Adipose tissue (tissue), 3 donors: ENCODE data around the gene AZIN2. TPM values are rescaled to one million over a fixed set of nuclear protein-coding genes. Genes with fewer than 3 reads are reported as not detected.
"Not testable (repeated sequence)": the region's sequence is repeated elsewhere in the genome, so short reads cannot be mapped to it uniquely, and the experiment has no call there.

Source experiments
- H3K27ac ChIP-seq: one replicate; pipeline ENCODE4 v1.5.1; 2013; ENCODE audit warnings: low read depth, low read length
- WGBS, 3 donors: extraction: QIAGEN DNeasy Blood & Tissue Kit; methylation state at CpG; one replicate each; pipeline ENCODE4 v1.1.7; 2013; 5-methylcytosine and 5-hydroxymethylcytosine counted together
- polyA plus RNA-seq, 3 donors: library from polyadenylated mRNA; stranded (reverse); fragments of 200-250 nt; gene quantifications; one replicate each; pipeline ENCODE4 v1.2.3, GENCODE V29; 2013
- donor health status: healthy with polysubstance abuse.
- donor health status: Bipolar disorder and iron deficiency.
- donor health status: healthy.

AZIN2 gene
- 1 to 10 TPM; 1.2 to 2.5 (median 1.4) TPM for polyA plus RNA-seq

DNA sequence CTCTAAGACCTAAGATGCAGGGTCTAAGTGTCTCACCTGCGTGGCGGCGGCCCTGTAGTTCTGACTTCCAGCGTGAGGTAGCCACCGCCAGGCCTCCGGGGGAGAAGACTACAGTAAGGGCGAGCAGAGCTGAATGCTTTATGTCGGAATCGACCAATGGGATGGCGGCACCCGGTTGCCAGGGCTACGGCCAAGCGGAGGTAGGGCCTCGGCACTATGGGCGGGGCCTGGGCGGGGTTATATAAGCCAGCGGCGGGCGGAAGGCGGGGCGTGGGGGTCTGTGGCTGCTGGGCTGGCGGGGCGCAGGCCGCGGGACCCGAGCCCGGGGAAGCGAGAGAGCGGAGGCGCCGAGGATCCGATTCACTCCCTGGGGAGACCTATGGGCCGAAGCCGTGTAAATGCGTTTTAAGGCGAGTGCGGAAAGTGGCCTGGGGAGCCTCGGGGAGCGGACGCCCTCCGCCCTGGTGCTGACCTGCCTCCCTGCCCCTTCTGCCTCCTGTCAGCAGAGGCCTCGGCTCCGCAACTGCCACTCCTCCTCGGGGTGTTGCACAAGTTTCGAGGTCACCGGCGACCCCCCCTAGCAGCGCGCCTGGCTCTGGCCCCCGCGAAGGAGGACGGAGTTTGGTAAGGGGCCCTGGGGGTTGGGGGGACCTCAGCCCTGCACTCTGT is at the start of gene AZIN2:
Gene AZIN2, plus strand, starts transcription at position 269 of the 669 bp plus-strand sequence. CDS start 1,097 bp downstream, outside the sequence.
- 0 to 1% (median 0%) methylated on average over 43 to 52 of the region's 52 CpGs for WGBS, 3 donors
- H3K27ac ChIP-seq, result no peak within 1 kb of the TSS

DNA sequence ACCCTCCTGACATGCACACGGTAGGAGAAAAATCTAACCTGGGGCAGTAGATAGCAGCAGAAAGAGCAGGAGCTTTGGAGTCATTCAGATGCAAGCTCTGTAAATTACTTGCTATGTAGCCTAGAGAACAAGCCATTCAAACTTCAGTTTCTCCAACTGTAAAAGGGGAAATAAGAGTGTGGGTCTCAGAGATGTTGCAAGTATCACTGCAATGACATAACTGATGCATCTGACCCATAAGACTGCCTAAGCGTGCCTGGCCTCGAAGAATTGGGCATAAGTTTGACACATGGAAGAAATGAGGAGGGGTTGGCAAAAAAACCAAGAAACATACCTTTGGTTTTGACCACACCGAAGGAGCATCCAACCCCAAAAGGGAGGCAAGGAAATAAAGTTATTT is 49.4 kb upstream of the AZIN2 start:
- no peak overlapping the region for H3K27ac ChIP-seq
- 54 to 82% (median 67%) methylated on average over 4 of the region's 4 CpGs for WGBS, 3 donors

DNA sequence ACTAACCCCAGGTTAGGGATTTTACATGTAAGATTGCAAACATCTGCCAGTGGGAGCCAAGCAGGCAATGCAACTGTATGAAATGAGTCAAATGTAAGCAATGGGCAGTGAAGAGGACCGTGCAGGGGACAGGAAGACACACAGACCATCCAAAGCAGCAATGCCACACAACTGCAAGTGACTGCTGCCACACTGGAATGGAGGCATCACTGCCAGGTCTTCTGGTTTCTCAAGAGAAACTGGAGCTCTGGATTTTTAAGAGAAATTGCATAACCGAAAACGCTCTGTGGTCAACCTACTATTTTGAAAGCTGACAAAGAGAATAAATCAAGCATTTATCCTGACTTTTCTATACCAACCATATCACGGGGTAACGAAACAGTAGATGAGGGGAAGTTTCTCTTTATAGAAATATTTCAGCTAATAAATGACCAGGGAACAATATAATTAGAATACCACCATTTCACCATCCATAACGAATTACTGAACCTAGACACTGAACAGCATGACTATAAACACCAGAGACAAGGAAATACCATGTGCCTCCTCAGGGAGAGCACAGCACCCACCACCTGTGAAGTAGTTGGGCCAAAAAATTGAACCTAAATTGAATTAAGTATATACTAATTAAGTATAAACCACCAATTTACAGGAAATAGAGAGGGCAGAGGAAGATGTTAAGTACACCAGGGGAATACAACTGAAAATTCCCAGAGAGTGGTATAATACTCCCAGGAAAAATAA is 48.7 kb upstream of the AZIN2 start:
- 47 to 72% (median 51%) methylated on average over 6 of the region's 6 CpGs for WGBS, 3 donors

DNA sequence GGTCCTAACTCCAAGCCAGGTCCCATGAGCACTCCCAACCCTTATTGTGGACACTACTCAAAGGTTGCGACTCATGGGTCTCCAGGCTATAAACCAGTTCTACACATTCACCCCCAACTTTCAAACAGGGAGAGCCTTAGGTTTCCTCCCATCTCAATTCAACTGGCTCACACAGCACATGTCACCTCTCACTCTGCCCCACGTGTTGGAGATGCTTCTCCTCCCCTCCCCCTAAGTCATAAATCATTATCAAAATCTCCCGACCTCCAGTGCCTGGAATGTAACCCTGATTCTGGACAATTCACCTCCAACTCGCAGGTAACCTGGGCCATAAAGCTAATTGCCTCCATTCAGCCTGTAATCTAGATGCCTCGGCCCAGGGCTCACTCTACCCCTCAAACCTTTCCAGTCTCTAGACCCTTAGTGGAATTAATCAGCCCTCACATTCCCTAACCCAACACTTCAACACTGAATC is 44.9 kb upstream of the AZIN2 start:
- H3K27ac ChIP-seq, result no peak overlapping the region
- 6 to 11% (median 10%) methylated on average over 5 of the region's 5 CpGs for whole genome bisulfite sequencing, 3 donors

More for the DNA sequence above, 48.7 kb upstream of the AZIN2 start:
- no peak overlapping the region for H3K27ac ChIP-seq

DNA sequence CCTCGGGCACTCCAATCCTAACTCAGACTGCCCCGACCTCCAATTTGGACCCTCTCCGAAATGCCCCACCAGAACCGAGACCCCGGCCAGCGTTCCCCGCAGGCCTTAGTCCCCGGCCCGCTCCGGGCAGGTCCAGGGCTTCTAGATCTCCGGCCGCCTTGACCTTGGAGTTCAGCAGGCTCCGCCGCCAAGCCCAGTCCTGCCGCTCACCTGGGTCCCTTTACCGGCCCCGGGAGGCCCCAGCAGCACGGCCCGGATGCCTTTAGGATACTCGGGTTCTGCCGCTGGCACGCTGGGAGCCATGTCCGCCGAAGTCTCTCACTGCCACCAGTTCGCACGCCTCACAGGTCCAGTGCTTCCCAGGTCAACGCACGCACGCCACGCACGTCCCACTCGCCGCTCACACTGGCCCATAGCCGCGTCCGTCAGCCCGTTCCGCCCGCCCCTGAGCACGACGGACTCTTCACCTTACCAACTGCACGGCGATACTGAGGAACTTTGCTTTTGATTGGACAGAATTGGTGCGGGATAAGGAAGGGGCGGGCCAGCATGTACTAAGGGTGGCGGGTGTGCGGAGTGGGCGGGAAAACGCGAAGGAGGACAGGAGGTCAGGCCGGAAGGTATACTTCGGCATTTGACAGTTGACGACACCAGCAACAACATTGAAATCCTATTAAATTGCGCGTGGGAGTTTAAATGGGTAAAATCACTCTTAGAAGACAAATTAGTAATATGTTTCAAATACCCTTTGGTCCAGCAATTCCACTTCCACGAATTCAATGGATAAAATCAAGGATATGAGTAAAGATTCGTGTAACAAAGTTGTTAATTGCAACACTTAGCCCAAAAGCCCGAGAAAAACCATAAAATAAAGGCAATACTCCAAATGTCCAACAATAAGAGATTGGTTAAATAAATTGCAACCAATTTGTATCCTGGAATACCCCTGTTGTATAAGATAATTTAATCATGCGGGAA is 44.1 kb upstream of the AZIN2 start, which contains the start of gene AK2:
Gene AK2, minus strand, starts transcription at position 358 of the 978 bp plus-strand sequence. Its CDS starts 55 bp downstream, at position 303.
- 3 to 7% (median 4%) methylated on average over 59 of the region's 59 CpGs for WGBS, 3 donors
- H3K27ac ChIP-seq, result no peak within 1 kb of the TSS

DNA sequence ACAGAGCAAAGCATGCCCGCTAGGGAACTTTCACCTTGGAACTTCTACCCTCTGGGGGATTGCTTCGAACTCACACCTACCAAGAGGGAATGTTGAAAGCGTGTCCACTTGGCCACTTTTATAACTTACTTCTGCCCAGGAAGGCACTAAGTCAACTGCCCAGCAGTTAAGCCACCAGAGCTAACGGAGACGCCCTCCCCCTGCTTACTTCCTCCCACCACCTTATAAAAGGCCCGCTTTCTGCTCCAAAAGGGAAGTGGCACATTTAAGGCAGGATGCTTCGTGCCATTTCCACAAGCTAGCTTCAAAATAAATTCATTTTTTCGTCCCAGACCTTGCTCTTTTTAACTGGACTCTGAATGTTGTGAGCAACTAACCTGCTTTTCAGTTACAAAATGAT is 41.1 kb upstream of the AZIN2 start:
- no peak overlapping the region for H3K27ac ChIP-seq
- WGBS, 3 donors, result 42 to 72% (median 48%) methylated on average over 8 of the region's 8 CpGs

DNA sequence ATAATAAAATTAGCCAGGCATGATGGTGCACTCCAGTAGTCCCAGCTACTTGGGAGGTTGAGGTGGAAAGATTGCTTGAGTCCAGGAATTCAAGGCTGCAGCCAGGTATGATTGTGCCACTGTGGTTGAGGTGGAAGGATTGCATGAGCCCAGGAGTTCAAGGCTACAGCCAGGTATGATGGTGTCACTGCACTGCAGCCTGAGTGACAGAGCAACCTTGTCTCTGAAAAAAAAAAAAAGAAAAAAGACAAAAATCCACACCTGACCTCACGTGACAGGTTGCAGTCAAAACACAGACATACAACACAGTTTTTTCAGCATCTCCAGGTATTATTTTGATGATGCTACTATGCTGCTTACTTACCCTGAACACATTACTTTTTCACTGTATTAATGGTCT is 39.9 kb upstream of the AZIN2 start:
- no peak overlapping the region for H3K27ac ChIP-seq
- WGBS, 3 donors, result 78 to 96% (median 86%) methylated on average over 1 of the region's 1 CpG

DNA sequence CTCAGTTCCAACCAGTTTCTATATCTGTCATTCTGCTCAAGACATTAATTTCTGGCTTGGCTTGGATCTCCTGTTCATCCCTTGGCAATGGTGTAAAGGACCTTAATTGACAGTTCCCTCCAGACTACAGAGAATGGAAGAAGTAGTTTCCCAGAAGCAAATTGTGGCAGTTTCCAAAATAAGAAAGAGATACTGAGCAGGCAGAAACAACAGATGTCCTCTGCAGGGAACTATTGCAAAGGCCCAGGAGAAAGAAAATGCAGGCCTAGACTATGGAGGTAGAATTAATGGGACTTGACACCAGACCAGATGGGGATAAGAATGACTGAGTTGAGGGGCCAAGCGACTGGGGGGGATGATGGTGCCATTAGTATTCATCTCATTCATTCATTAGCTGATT is 38.1 kb upstream of the AZIN2 start:
- no peak overlapping the region for H3K27ac ChIP-seq
- 65 to 98% (median 92%) methylated on average over 1 of the region's 1 CpG for WGBS, 3 donors

DNA sequence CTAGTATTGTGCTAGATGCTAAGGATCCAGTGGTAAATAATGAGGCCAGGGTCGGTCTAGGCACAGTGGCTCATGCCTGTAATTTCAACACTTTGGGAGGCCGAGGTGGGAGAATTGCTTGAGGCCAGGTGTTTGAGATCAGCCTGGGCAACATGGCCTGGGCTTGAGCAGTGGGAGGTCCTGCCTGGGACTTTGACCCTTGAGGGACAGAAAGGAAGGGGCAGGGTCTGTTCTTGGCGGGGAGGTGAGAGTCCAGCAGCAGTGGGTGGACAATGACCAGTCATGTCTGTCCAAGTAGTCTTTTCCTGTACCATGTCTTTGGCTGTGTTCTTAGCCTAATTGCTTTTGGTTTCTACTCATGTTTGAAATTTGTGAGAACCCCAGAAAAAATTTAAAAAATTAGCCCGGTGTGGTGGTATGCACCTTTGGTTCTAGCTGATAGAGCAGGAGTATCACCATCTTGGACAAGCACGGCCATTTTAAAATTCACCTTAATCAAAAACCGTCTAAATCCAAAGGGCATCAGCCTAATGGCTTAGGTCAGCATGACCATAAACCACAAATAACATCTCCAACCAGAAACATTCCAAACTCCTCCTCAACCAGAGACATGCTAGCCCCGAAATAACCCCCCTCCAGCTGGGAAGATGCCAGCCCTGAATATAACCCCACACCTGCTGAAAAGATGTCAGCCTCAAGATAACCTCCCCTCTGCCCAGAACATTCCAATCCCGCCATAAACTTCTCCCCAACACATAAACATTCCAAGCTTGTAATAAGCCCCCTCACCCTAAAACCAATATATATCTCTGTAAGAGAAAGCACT is 37.5 kb upstream of the AZIN2 start:
- no peak overlapping the region for H3K27ac ChIP-seq
- 73 to 80% (median 78%) methylated on average over 8 of the region's 8 CpGs for whole genome bisulfite sequencing, 3 donors

DNA sequence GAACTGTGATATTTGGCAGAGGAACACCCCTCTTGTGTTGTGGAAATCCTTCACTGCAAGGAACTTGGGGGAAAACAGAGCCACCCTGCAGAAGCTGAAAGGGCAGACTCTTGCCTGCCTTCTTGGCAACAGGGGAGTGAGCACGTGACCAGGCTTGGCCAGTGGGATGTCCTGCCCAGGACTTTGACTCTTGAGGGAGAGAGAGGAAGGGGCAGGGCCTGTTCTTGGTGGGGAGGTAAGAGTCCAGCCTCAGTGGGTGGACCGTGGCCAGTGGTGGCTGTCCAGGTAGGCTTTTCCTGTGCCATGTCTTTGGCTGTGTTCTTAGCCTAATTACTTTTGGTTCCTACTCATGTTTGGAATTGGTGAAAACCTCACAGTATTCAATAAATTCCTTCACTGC is 35.7 kb upstream of the AZIN2 start:
- 39 to 58% (median 45%) methylated on average over 2 of the region's 2 CpGs for WGBS, 3 donors
- no peak overlapping the region for H3K27ac ChIP-seq

DNA sequence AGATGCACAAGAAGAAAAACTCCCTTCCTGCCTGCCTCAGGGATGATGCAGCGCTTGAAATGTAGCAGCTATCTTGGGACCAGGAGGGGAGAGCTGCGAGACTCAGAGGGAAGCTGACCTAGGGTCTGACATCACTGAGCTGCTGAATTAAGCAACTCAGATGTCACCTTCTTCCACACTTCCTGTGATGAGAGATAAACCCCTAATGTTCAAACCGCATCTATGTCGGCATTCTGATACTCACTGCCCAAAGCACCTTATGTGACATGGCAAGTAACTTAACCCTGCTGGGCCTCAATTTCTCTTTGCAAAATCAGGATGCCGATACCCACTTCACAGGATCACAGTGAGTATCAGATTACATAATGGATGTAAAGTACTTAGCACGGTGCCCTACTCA is 35.1 kb upstream of the AZIN2 start:
- no peak overlapping the region for H3K27ac ChIP-seq

DNA sequence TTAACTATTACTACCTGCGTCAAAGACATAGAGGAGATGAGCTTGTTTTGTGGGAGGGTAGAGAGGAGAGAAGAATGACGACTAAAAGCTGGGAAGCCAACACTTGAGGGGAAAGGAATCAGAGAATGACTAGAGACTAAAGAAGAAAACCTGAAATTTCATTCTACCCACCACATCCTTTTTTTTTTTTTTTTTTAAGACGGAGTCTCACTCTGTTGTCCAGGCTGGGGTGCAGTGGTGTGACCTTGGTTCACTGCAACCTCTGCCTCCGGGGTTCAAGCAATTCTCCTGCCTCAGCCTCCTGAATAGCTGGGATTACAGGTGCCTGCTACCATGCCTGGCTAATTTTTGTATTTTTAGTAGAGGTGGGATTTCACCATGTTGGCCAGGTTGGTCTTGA is 34.7 kb upstream of the AZIN2 start:
- 71 to 87% (median 79%) methylated on average over 3 to 4 of the region's 4 CpGs for WGBS, 3 donors
- H3K27ac ChIP-seq, result not testable (repeated sequence)

More for the DNA sequence above, 35.1 kb upstream of the AZIN2 start:
- WGBS, 3 donors, result 45 to 76% (median 59%) methylated on average over 6 of the region's 6 CpGs

DNA sequence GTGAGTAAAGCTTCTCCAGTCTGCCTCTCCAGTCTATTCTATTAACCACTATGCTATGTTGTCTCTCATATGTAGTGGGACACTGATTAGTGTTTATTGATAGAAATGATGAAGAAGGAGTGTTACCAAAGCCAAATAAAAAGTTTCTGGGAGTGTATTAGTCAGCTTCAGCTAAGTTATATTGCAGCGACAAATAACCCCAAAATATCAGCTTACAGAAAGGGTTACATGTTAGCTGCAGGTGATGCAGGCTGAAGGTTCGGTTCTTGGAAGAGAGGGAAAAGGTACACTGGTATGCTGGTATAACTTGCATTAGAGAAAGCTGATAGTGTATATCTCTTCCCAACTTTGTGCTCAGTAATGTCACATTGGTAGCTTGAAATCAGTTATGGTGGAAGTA is 33.7 kb upstream of the AZIN2 start:
- WGBS, 3 donors, result 92 to 98% (median 96%) methylated on average over 2 of the region's 2 CpGs

DNA sequence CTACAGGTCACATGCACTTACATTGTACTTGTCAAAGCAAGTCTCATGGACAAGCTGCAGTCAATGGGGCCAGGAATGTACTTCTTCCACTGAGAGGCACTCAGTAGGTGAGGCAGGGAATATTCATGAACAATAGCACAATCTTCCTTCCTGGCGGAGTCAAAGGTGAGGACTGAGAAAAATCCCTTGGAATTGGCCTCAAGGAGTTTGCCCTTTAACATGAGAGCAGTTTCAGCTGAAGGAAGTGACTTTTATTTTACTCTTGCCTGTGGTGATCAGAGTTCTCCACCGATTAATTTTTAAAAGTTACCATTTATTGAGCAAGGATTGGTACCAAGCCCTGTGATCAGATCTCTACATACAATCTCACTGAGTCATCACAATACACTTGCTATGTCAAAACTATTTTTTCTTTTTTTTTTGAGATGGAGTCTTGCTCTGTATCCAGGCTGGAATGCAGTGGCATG is 33.1 kb upstream of the AZIN2 start:
- 83 to 90% (median 89%) methylated on average over 2 of the region's 2 CpGs for WGBS, 3 donors
- H3K27ac ChIP-seq, result no peak overlapping the region

More for the DNA sequence above, 33.7 kb upstream of the AZIN2 start:
- no peak overlapping the region for H3K27ac ChIP-seq

DNA sequence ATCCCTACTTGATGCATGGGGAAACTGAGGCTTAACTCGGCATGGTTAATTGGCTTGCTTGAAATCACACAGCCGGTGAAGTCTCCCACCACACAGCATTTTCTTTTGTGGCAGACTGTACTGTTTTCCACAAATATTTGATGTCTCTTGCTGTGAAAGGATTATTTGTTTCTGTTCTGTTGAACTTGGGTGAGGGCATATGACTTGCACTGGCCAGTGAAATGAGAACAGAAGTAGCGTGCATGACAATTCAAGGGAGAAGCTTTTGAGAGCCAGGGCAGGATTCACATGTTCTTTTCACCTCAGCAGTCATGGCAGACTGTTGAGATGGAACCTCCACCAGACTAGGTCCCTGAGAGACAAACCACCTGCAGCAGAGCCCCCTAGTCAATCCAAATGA is 32.5 kb upstream of the AZIN2 start:
- 84 to 86% (median 85%) methylated on average over 3 of the region's 3 CpGs for WGBS, 3 donors
- H3K27ac ChIP-seq, result no peak overlapping the region

DNA sequence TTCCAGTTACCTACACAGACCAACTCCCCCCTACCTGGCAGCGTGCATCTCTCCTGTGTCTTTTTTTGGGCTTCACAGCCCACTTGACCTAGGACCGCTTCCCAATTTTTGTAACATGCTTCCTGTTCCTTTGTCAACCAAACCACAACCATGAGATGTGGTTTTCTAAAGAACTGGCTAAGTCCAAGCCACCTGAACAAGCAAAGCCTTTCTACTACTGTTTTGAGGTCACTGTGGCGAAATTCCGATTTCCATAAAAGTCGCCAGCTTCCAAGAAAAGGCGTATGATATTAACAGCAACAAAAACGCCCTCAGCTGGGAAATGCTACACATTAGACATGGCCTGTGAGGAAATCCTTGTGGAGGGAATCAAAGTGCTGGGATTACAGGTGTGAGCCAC is 31.6 kb upstream of the AZIN2 start:
- WGBS, 3 donors, result 51 to 83% (median 58%) methylated on average over 7 of the region's 7 CpGs
- no peak overlapping the region for H3K27ac ChIP-seq

DNA sequence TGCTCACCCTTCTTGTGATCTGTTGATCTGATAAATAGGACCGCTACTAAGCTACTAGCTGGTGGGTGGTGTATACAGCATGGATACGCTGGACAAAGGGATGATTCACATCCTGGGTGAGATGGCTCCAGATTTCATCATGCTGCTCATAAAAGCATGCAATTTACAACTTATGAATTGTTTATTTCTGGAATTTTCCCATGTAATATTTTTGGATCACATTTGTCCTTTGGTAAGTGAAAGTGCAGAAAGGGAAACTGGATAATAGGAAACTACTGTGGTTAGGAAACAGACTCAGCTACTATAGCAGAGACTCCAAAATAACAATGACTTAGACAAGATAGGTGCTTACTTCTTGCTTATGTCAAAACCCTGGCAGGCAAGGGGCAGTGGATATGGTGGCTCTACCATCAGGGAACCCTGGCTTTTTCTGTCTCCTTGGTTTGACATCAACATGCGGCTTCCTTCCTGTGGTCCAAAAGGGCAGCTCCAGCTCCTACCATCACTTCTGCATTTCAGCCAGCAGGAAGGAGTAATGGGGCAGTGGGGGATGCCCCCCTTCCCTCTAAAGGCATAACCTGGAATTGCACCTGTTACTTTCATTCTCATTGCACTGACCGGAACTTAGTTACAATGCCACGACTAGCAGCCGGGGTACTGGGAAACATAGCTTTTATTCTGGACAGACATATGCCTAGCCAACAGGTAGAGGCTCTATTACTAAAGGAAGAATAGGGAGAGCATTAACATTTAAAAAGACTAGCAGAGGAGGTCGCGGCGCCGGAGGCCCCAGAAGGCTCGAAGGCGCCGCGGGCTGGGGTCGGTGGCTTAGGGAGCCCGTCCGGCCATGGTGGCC is 30.5 kb upstream of the AZIN2 start:
- 65 to 85% (median 70%) methylated on average over 10 to 17 of the region's 17 CpGs for WGBS, 3 donors
- H3K27ac ChIP-seq, result no peak overlapping the region
